Daoy (cell line): Measurements from ENCODE around the gene RNPEPL1. TPM values are rescaled to one million over a fixed set of nuclear protein-coding genes. Genes with fewer than 3 reads are reported as not detected.
"Not testable (repeated sequence)": the region's sequence is repeated elsewhere in the genome, so short reads cannot be mapped to it uniquely, and the experiment has no call there.

ENCODE experiments used
- DNase-seq: peaks from one replicate; pipeline ENCODE4 v3.0.0-alpha.2; 2015; ENCODE audit warnings: low read depth
- total RNA-seq: library from RNA; depleted of rRNA; stranded (reverse); fragments of >200 nt; shearing (Covaris generic); gene quantifications from 2 replicates; pipeline ENCODE4 v1.2.3, GENCODE V29; 2014

Gene RNPEPL1
- total RNA-seq, 1 experiment from 2014 or later, result 2.3 TPM

DNA sequence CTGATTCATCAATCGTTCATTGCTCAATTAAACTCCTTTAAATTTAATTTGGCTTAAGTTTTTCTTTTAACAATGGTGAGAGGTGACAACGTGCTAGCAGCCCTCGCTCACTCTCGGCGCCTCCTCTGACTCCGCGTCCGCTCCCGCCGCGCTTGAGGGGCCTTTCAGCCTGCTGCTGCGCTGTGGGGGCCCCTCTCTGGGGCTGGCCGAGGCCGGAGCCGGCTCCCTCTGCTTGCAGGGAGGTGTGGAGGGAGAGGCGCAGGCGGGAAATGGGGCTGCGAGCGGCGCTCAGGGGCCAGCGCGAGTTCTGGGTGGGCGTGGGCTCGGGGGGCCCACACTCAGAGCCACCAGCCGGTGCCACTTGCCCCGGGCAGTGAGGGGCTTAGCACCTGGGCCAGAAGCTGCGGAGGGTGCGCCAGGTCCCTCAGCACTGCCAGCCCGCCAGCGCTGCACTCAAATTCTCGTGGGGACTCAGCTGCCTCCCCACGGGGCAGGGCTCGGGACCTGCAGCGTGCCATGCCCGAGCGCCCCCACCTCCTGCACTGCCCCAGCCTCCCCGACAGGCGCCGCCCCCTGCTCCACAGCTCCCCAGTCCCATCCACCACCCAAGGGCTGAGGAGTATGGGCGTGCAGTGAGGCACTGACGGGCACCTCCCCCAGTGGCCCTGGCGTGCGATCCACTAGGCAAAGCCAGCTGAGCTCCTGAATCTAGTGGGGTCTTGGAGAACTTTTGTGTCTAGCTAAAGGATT, 30.1 kb upstream of the RNPEPL1 start:
- no peak for DNase-seq

- DNase-seq, result not testable (repeated sequence)
Observed at GRCh38 chr2:240539101-240539500, 29.2 kb upstream of the RNPEPL1 start.

GRCh38 chr2:240539906-240540305, 28.4 kb upstream of the RNPEPL1 start:
- DNase-seq, result no peak

- no peak for DNase-seq
Observed at GRCh38 chr2:240551288-240551687, 17.0 kb upstream of the RNPEPL1 start.

- no peak for DNase-seq
Observed at GRCh38 chr2:240551811-240552210, 16.5 kb upstream of the RNPEPL1 start.

GRCh38 chr2:240553956-240554480, 14.3 kb upstream of the RNPEPL1 start:
- no peak for DNase-seq

DNA sequence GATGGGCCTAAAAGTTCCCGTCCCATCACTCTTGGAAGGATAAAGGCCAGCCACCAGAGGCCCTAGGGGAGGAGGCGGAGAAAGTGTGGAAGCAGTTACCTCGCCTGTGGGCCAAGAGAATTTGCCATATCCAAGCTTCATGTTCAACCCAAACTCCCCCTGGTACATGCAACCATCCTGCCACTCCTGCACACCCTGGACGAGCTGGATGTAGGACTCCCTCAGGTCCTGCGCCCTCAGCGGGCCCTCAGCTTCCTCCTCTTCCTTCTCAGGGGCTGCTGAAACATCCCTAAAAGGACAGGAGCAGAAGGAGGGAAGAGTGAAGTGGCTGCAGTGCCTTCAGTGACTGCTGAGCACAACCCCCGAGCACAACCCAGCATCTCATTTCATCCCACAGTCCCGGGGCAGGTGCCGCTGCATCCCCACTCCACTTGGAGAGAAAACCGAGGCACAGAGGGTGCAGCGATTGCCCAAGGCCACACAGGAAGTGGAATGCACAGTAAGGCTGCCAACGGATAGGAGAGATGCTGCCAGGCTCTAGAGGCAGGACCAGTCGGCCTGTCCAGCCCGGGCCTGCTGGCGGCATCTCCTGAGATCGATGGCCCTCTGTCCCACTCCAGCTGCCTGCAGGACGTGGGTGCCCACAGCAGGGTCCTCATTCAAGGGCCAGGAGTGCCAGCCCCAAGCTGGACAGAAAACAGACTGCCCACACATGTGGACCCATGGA, 13.4 kb upstream of the RNPEPL1 start:
- no peak for DNase-seq

DNA sequence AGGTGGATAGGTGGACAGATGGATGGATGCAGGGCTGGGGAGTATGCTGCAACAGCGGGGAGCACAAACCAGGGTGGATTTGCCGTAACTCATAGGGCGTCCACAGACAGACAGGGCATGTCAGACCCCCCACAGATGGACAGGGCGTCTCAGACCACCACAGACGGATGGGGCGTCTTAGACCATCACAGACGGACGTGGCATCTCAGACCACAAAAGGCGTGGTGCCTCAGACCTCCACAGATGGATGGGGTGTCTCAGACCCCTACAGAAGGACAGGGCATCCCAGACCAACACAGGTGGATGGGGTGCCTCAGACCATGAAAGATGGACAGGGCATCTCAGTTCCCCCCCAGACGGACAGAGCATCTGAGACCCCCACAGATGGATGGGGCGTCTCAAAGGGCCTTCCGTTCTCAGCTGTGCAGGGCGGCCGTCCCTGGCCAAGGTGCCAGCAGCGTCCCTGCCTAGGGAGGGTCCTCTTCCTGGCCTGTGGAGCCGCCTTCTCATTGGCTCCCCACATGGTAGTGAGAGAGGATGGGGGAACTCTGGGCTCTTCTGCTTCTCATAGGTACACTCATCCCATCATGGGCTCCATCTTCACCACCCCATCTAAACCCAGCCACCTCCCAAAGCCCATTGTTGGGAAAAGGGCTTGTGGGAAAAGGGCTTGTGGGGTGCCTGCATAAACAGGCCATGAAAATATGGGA, 12.6 kb upstream of the RNPEPL1 start:
- DNase-seq, result no peak

- DNase-seq, result peak; percentile 65
Observed at GRCh38 chr2:240556553-240557100, 11.7 kb upstream of the RNPEPL1 start.

DNA sequence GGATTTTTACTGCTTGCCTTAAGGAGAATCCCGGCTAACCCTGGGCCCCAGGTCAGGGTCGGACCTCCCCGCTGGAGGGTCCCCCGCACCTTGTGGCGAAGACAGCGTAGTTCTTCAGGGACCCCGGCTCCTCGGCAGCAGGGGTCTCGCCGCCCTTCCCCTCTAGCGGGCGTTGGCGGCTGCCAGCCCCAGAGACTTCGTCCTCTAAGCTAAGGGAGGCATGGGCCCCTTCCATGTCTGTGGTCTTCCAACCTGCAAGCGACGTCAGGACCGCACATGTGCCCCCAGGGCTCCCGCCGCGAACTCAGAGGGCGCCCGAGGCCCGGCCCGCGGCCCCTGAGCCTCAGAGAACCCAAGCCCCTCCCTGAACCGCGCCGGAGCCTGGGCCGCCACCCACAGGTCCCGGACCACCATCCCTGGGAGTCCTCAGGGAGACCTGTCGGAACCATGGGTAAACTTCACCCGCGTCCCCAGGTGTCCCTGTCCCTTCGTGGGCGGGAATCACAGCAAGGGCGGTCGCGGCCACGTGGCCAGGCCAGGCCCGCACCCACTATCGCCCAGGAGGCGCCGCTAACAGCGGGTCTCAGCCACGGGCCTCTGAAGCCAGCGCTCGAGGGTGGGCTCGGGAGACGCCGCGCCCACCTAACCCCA, 11.1 kb upstream of the RNPEPL1 start:
- peak; percentile 6 for DNase-seq

- DNase-seq, result peak; percentile 86
Observed at GRCh38 chr2:240557808-240558207, 10.5 kb upstream of the RNPEPL1 start, which contains the start of gene ANKMY1. TSS of gene ANKMY1 (minus strand) at chr2:240557988. CDS start at chr2:240557335, 653 bp downstream.

- no peak for DNase-seq
Observed at GRCh38 chr2:240558236-240558761, 10.0 kb upstream of the RNPEPL1 start.

DNA sequence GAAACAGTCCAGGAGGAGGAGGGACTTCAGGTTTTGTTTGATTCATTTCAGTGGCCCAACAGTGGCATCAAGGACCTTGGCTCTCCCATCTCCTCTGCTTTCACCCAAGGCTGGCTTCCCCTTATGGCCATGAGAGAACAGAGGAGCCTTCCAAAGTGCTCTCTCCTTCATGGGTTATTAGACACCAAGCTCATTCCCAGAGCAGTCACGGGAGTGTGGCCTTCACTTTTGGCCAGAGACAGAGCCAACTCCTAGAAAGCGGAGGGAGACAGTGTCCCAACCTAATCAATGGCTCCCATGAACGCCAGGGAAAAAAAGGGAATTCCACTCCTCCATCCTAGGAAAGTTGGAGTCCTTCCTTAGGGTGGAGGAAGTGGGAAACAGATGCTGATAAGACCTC, 9.0 kb upstream of the RNPEPL1 start:
- DNase-seq, result no peak

DNA sequence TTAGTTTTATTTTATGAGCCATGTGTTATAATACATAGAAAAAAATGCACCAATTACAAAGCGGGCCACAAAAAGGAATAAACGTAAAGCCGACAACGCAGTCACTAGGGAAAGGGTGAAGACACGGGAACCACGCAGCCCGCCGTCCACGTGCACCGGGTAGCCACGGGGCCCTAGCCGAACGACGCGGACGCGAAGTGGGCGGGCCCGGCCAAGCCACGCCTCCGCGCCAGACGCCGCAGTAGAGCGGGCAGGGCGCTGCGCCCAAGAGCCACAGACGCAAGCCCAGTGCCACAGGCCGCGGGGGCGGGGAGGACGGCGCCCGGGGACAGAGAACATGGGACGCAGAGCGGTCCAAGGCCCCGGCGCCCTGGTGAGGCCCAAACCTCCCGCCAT, 8.2 kb upstream of the RNPEPL1 start, which contains the start of gene DUSP28:
TSS of gene DUSP28 (plus strand) at position 274 of the 396 bp plus-strand sequence. CDS start 328 bp downstream, outside the sequence.
- peak; percentile 93 for DNase-seq

DNA sequence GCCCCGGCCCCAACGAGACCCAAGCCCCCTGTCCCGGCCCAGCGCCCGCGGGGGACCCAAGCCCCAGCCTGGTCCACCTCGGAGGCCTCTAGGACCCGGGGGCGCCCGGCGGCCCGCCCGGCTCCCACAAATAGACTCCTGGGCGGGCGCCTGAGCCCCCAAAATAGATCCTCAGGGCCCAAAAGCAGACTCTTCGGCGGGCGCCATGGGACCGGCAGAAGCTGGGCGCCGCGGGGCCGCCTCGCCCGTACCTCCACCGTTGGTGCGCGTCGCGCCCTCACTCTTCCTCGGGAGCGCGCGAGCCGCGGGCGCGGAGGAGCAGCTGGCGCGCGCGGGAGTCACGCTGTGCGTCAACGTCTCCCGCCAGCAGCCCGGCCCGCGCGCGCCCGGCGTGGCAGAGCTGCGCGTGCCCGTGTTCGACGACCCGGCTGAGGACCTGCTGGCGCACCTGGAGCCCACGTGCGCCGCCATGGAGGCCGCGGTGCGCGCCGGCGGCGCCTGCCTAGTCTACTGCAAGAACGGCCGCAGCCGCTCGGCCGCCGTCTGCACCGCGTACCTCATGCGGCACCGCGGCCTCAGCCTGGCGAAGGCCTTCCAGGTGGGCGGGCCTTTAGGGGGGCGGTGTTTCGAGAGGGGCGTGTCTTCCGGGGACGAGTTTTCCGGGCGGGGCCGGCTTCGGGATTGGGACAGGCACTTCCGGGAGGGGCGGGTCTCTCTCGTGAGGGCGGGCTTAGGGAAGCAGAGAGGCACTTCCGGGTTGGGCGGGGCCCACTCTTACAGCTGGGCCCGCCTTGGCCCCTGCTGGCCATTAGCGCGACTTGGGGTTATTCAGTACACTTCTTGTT, 7.6 kb upstream of the RNPEPL1 start:
- peak; percentile 97 for DNase-seq

- DNase-seq, result peak; percentile 32
Observed at GRCh38 chr2:240561325-240561971, 6.8 kb upstream of the RNPEPL1 start.

GRCh38 chr2:240563231-240563630, 5.1 kb upstream of the RNPEPL1 start:
- not testable (repeated sequence) for DNase-seq

- no peak for DNase-seq
Observed at GRCh38 chr2:240563951-240564560, 4.2 kb upstream of the RNPEPL1 start.
